Effector memory CD4-positive, alpha-beta T cell (primary cell): ENCODE results near the gene HTR2C.
"Not testable (repeated sequence)": the region's sequence is repeated elsewhere in the genome, so short reads cannot be mapped to it uniquely, and the experiment has no call there.

Experiments
- DNase-seq, 3 donors: peaks; one replicate each; pipeline ENCODE4 v3.0.0-alpha.2; 2020
- H3K27ac ChIP-seq: 2 replicates; pipeline ENCODE4 v1.7.0; 2013; ENCODE audit warnings: mild to moderate bottlenecking, low read length, moderate library complexity; ENCODE audit not compliant: insufficient read depth, poor library complexity, severe bottlenecking
- H3K27me3 ChIP-seq: replicated peaks from 2 replicates; pipeline ENCODE4 v1.7.0; 2013; ENCODE audit warnings: mild to moderate bottlenecking, low read length; ENCODE audit not compliant: insufficient read depth, control insufficient read depth, poor library complexity, severe bottlenecking
- H3K36me3 ChIP-seq: 2 replicates; pipeline ENCODE4 v1.7.0; 2013; ENCODE audit warnings: mild to moderate bottlenecking, low read length, moderate library complexity; ENCODE audit not compliant: control insufficient read depth, insufficient read depth
- H3K4me1 ChIP-seq: 2 replicates; pipeline ENCODE4 v1.7.0; 2013; ENCODE audit warnings: low read length, mild to moderate bottlenecking; ENCODE audit not compliant: control insufficient read depth, insufficient read depth, poor library complexity, severe bottlenecking
- H3K4me3 ChIP-seq: 2 replicates; pipeline ENCODE4 v1.7.0; 2013; ENCODE audit warnings: low read length, low read depth, mild to moderate bottlenecking; ENCODE audit not compliant: insufficient read depth, poor library complexity, severe bottlenecking
- H3K9me3 ChIP-seq: 2 replicates; pipeline ENCODE4 v1.7.0; 2013; ENCODE audit warnings: mild to moderate bottlenecking, low read length, moderate library complexity; ENCODE audit not compliant: control insufficient read depth

HTR2C gene

DNA sequence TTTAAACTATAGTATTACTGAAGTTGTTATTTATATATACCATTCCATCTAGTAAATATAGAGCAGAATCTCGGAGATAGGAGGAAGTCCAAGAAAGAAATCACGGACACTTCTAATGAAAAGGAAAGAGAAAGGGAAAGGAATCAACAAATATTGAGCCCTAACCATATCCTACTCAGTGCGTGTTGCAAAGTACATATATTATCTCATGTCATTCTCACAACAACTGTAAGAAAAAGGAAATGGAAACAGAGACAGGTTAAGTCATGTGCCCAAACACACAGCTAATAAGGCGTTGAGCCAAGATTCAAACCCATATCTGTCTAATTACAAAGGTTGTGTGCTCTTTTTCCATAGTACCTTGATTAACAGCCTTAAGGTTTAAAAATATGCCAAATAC lies 16.0 kb downstream of the HTR2C start:
- H3K27ac ChIP-seq: no peak overlapping the region
- H3K36me3 ChIP-seq: no peaks in the 10 kb centered on the region
- no peak overlapping the region for H3K4me3 ChIP-seq

DNA sequence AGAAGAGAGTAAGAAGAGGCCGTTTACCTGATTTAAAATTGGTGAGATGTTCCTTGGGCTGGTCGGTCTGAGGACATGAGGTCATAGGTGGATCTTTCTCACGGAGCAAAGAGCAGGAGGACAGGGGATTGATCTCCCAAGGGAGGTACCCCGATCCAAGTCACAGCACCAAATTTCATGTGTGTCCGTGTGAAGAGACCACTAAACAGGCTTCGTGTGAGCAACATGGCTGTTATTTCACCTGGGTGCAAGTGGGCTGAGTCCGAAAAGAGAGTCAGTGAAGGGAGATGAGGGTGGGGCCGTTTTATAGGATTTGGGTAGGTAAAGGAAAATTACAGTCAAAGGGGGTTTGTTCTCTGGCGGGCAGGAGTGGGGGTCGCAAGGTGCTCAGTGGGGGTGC lies 22.7 kb downstream of the HTR2C start:
- not testable (repeated sequence) for DNase-seq, H3K27ac ChIP-seq, H3K4me1 ChIP-seq

More for the DNA sequence above, 16.0 kb downstream of the HTR2C start:
- no peaks in the 10 kb centered on the region for H3K9me3 ChIP-seq
- no peak for DNase-seq
- H3K4me1 ChIP-seq: no peaks in the 10 kb centered on the region
- H3K27me3 ChIP-seq: no peaks in the 10 kb centered on the region

DNA sequence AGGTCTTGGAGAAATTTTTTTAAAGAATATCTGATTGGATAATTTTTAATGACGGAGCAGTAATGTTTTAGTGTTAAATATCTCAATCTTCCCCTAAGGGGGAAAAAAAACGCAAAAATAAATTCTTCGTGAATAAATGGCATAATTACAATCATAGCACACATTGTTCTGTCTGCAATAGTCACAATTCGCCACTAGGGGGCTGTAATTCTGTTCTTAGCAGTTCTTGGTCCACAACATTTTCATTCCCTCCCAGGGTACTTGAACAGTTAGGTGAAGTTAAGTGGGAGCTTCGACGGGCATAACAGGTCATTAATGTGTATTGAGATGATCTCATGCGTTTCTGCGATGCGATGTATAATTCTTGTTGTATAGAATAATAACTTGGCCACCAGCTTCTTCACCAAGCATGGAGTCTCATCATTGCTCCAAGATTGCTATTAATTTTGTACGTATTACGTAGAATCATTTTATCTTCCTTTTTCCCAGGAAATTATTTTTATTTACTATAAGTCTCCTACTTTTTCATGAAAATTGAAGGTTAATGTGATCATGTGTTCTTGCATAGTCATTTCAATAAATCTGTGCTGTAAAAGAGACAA lies 27.2 kb downstream of the HTR2C start:
- Histone ChIP-seq H3K36me3 (no peaks in the 10 kb centered on the region), H3K27ac (no peak overlapping the region), H3K4me1 (no peaks in the 10 kb centered on the region), H3K27me3 (no peaks in the 10 kb centered on the region), H3K4me3 (no peak overlapping the region), H3K9me3 (no peaks in the 10 kb centered on the region)
- DNase-seq: no peak

More for the DNA sequence above, 22.7 kb downstream of the HTR2C start:
- not testable (repeated sequence) for H3K4me3 ChIP-seq, H3K9me3 ChIP-seq, H3K36me3 ChIP-seq, H3K27me3 ChIP-seq

DNA sequence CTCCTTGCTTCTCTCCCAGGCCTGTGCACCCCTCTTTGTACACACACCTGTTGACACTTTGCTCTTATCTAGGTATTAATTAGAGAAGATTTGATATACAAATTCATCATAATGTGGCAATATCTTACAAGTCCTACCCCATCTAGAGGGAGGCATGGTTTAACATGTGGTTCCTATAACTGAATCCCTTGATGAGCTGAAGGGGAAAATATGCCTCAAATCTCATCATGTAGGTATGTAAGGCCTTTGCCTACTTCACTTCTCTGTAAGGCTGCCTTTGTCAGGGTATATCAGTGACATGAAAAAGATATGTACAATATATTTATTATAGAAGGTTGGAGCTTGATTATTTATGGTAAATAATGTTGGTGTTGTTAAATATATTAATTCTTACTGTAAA lies 31.9 kb downstream of the HTR2C start:
- no peaks in the 10 kb centered on the region for H3K27me3 ChIP-seq
- no peaks in the 10 kb centered on the region for H3K4me1 ChIP-seq
- H3K36me3 ChIP-seq: no peaks in the 10 kb centered on the region
- no peak for DNase-seq
- no peaks in the 10 kb centered on the region for H3K9me3 ChIP-seq
- H3K4me3 ChIP-seq: no peak overlapping the region
- H3K27ac ChIP-seq: no peak overlapping the region

DNA sequence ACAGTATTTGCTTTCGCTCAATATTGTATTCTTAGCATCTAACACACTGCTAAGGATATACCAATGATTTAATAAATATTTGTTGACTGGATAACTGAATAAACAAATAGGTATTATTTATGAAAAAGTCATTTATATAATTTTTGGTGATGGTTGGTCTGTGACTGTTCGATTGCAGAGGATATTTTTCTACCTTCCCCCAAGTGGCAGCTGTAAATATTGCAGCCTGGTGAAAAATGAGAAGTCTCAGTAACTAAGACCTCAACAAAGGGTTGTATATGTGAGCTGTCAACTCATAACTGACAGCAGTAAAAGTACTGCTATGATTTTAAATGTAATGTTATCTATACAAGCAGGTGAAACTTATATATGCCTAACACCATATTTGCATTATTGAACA lies 36.0 kb downstream of the HTR2C start:
- no peaks in the 10 kb centered on the region for H3K4me1 ChIP-seq
- no peaks in the 10 kb centered on the region for H3K36me3 ChIP-seq
- no peak for DNase-seq
- no peaks in the 10 kb centered on the region for H3K27me3 ChIP-seq
- H3K27ac ChIP-seq: no peak overlapping the region
- no peak overlapping the region for H3K4me3 ChIP-seq
- no peaks in the 10 kb centered on the region for H3K9me3 ChIP-seq

DNA sequence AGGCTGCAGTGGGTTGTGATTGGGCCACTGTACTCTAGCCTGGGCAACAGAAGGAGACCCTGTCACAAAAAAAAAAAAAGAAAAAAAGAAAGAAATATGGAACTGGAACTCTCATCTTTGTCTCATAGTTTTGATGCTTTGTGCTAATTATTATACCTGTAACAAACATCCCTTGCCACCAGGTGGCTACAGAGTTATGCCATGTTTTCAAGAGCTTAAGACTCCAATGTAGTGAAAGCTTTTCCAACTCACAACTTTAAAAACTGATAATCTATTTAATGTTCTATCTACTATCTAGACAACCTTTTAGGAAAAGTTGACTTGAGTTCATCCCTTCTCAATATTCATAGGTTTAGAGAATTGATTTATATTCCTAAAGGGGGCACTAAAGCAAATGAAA lies 42.4 kb downstream of the HTR2C start:
- no peak overlapping the region for H3K27ac ChIP-seq
- H3K27me3 ChIP-seq: no peaks in the 10 kb centered on the region
- H3K36me3 ChIP-seq: no peaks in the 10 kb centered on the region
- H3K4me1 ChIP-seq: no peaks in the 10 kb centered on the region
- H3K4me3 ChIP-seq: no peak overlapping the region
- no peak for DNase-seq
- H3K9me3 ChIP-seq: no peaks in the 10 kb centered on the region

DNA sequence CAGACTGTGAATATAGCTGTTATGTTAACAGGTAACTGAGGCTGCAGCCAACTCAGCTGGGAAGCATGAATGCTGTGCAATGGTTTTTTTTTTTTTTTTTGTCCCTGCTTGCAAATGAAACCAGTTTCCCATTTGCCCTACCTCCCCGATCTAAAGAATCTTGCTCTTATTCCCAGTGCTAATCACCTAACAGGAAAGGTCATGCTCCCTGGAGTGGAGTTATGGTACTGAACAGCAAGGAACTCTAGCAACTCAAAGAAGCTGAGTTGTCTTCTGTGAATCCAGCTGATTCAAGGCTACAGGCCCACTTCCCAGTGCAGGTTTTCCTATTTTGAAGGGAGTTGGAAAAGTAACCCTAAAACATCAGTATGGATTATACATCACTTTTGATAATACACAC lies 52.1 kb downstream of the HTR2C start:
- Histone ChIP-seq H3K27me3 (no peaks in the 10 kb centered on the region), H3K36me3 (no peaks in the 10 kb centered on the region), H3K9me3 (no peaks in the 10 kb centered on the region), H3K4me1 (no peaks in the 10 kb centered on the region), H3K27ac (no peak overlapping the region), H3K4me3 (no peak overlapping the region)
- no peak for DNase-seq

DNA sequence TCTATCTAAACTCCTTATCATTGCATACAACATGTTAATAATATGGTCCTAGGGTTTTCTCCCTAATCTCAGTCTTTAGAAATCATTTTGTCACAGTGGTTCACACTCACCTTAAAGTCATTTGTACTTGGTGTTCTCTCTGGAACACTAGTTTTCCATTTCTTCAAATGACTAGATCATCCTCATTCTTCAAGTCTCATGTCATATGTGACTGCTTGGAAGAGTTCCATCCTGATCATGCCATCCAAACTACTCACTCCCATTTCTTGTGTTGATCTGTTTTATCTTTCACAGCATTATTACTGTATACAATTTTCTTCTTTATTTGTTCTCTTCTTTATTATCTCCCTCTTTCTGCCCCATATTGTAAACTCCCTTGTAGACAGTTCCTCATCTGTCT lies 66.5 kb downstream of the HTR2C start:
- H3K4me3 ChIP-seq: no peak overlapping the region
- H3K27me3 ChIP-seq: no peaks in the 10 kb centered on the region
- H3K36me3 ChIP-seq: no peaks in the 10 kb centered on the region
- no peaks in the 10 kb centered on the region for H3K9me3 ChIP-seq
- no peak overlapping the region for H3K27ac ChIP-seq
- no peak for DNase-seq
- H3K4me1 ChIP-seq: no peaks in the 10 kb centered on the region

DNA sequence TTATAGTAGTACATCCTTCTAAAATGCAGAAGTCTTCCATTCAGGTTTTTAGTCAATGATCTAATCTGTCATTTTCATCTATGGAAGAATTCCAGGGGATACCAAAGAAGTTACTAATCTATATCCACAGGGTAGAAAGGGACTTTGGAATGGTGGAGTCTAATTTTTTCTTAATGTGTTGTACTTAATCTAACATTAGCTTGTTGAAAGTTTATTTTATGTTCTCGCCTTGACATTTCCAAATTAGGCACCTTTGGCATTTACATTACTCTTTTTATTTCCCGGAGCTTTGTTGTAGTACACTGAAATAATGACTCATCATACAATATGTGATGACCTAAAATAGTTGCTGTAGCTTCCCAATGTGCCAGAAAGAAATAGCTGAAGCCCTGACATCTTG lies 91.5 kb downstream of the HTR2C start:
- H3K27me3 ChIP-seq: no peaks in the 10 kb centered on the region

DNA sequence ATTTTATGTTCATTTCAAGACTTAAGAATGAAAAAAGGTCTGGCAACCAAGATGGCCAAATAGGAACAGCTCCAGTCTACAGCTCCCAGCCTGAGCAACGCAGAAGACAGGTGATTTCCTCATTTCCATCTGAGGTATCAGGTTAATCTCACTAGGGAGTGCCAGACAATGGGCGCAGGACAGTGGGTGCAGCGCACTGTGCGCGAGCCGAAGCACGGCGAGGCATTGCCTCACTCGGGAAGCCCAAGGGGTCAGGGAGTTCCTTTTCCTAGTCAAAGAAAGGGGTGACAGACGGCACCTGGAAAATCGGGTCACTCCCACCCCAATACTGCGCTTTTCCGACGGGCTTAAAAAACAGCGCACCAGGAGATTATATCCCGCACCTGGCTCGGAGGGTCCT lies 116.6 kb downstream of the HTR2C start:
- not testable (repeated sequence) for H3K27me3 ChIP-seq, H3K27ac ChIP-seq, H3K9me3 ChIP-seq, DNase-seq, H3K4me3 ChIP-seq, H3K36me3 ChIP-seq, H3K4me1 ChIP-seq

More for the DNA sequence above, 91.5 kb downstream of the HTR2C start:
- Histone ChIP-seq H3K36me3 (no peaks in the 10 kb centered on the region), H3K27ac (no peak overlapping the region), H3K9me3 (no peaks in the 10 kb centered on the region), H3K4me3 (no peak overlapping the region), H3K4me1 (no peaks in the 10 kb centered on the region)
- DNase-seq: no peak
